Measurements from ENCODE around the gene RAB8A. TPM values are rescaled to one million over a fixed set of nuclear protein-coding genes. Genes with fewer than 3 reads are reported as not detected.

Gene RAB8A
- total and polyA plus RNA-seq, 9 donors: 17.5 to 59.1 (median 40.9) TPM

DNA sequence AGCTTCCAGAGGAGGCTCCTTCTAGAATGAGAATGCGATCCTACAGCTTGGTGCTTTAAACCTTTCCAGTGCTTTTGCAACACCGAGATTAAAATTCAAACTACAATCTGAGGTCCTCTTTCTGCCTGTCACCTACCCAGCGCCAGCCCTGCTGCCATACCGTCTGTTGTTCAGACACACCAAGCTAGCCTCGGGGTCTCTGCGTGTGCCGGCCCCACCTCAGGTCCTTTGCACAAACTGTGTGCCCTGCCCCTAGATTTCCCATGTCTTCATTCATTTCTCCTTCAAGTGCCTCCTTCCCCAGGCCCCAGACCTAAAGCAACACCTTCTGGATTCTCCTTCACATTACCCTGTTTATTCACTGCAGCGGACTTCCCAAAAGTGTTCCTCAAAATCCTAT lies 42.9 kb downstream of the RAB8A start:
- no peaks in the 10 kb centered on the region for H3K36me3 ChIP-seq (ENCODE audit: control insufficient read depth, insufficient read depth, low read length)
- H3K4me1 ChIP-seq (ENCODE audit: control insufficient read depth, insufficient read depth, low read length): no peaks in the 10 kb centered on the region
- H3K27ac ChIP-seq (ENCODE audit: low read length): no peak overlapping the region
- no peak for DNase-seq
- no peak overlapping the region for H3K4me3 ChIP-seq (ENCODE audit: low read length)
- WGBS (ENCODE audit: insufficient coverage): 92% methylated on average over 8 of the region's 8 CpGs
- H3K27me3 ChIP-seq (ENCODE audit: control insufficient read depth, insufficient read depth, low read length): no peaks in the 10 kb centered on the region
- H3K9me3 ChIP-seq (replicated peaks; ENCODE audit: control insufficient read depth, low read depth, low read length): no peaks in the 10 kb centered on the region

DNA sequence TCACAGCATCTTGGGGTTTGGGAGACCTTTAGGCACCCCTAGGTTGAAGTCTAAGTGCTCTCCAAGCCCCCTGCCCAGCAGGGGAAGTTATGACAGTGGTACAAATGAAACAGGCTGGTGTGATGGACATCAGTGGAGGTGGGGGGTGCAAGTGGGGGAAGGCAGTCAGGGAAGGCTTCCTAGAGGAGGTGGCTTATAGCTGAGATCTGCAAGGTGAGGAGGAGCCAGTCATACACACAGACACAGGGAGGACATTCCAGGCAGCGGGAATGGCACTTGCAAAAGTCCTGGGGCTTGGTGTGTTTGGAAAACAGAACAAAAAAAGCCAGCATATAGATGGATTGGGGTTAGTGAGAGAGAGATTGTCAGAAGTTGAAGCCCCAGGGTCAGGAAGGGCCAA lies 43.4 kb downstream of the RAB8A start:
- Histone ChIP-seq H3K27ac (ENCODE audit: low read length) (no peak overlapping the region), H3K27me3 (ENCODE audit: control insufficient read depth, insufficient read depth, low read length) (no peaks in the 10 kb centered on the region), H3K4me3 (ENCODE audit: low read length) (no peak overlapping the region), H3K4me1 (ENCODE audit: control insufficient read depth, insufficient read depth, low read length) (no peaks in the 10 kb centered on the region), H3K36me3 (ENCODE audit: control insufficient read depth, insufficient read depth, low read length) (no peaks in the 10 kb centered on the region), H3K9me3 (replicated peaks; ENCODE audit: control insufficient read depth, low read depth, low read length) (no peaks in the 10 kb centered on the region)
- no peak for DNase-seq
- WGBS (ENCODE audit: insufficient coverage): 86% methylated on average over 1 of the region's 1 CpG

DNA sequence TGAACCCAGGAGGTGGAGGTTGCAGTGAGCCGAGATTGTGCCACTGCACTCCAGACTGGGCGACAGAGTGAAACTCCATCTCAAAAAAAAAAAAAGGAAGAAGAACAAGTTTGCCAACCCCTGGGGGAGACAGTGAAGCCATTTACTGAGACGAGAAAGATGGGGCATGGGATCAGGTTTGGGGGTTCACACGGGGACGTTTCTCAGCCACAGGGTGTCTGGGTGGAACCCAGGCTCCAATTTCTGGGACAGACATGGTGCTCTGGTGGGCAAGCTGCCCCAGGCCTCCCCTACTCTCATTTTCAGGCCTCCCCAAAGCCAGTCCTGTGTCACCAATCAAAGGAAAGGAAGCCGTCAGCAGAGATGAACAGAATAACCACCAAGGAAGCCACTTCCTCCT lies 45.2 kb downstream of the RAB8A start:
- H3K27me3 ChIP-seq (ENCODE audit: control insufficient read depth, insufficient read depth, low read length): no peaks in the 10 kb centered on the region
- H3K27ac ChIP-seq (ENCODE audit: low read length): no peak overlapping the region
- 62% methylated on average over 6 of the region's 6 CpGs for WGBS (ENCODE audit: insufficient coverage)
- H3K4me1 ChIP-seq (ENCODE audit: control insufficient read depth, insufficient read depth, low read length): no peaks in the 10 kb centered on the region
- H3K36me3 ChIP-seq (ENCODE audit: control insufficient read depth, insufficient read depth, low read length): no peaks in the 10 kb centered on the region
- DNase-seq: no peak
- no peak overlapping the region for H3K4me3 ChIP-seq (ENCODE audit: low read length)
- no peaks in the 10 kb centered on the region for H3K9me3 ChIP-seq (replicated peaks; ENCODE audit: control insufficient read depth, low read depth, low read length)

DNA sequence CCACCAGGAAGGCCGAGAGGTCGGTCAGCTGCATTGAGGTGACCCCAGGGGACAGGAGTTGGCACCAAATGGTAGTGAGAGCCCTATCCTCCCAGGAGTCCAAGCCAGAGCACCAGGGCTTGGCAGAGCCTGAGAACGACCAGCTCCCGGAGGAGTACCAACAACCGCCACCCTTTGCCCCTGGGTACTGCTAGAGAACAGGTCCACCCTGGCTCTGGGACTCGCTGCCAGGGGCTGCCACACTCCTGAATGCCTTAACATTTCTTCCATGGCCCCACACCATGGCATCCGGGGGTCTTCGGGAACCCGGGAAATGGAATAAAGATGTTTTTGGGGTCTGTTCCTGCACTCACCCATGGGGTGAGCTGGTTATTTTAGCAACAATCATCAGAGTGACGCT lies 45.9 kb downstream of the RAB8A start:
- no peak for DNase-seq
- no peak overlapping the region for H3K27ac ChIP-seq (ENCODE audit: low read length)
- no peaks in the 10 kb centered on the region for H3K4me1 ChIP-seq (ENCODE audit: control insufficient read depth, insufficient read depth, low read length)
- no peaks in the 10 kb centered on the region for H3K9me3 ChIP-seq (replicated peaks; ENCODE audit: control insufficient read depth, low read depth, low read length)
- H3K4me3 ChIP-seq (ENCODE audit: low read length): no peak overlapping the region
- H3K36me3 ChIP-seq (ENCODE audit: control insufficient read depth, insufficient read depth, low read length): no peaks in the 10 kb centered on the region
- WGBS (ENCODE audit: insufficient coverage): 76% methylated on average over 2 of the region's 10 CpGs
- no peaks in the 10 kb centered on the region for H3K27me3 ChIP-seq (ENCODE audit: control insufficient read depth, insufficient read depth, low read length)

DNA sequence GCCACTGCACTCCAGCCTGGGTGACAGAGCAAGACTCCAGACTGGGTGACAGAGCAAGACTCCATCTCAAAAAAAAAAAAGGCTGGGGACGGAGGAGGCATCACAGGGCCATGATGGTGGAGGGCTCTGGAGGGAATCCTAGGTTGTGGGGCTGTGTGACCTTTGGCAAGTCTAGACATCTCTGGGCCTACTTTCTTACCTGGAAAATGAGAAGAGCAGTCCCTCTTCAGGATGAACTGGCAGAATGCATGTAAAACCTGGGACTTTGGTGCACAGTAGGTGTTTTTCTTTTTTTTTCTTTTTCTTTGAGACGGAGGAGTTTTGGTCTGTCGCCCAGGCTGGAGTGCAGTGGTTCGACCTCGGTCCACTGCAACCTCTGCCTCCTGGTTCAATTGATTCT lies 48.0 kb downstream of the RAB8A start:
- Histone ChIP-seq H3K4me1 (ENCODE audit: control insufficient read depth, insufficient read depth, low read length) (no peaks in the 10 kb centered on the region), H3K36me3 (ENCODE audit: control insufficient read depth, insufficient read depth, low read length) (no peaks in the 10 kb centered on the region)
- 76% methylated on average over 3 of the region's 5 CpGs for WGBS (ENCODE audit: insufficient coverage)

DNA sequence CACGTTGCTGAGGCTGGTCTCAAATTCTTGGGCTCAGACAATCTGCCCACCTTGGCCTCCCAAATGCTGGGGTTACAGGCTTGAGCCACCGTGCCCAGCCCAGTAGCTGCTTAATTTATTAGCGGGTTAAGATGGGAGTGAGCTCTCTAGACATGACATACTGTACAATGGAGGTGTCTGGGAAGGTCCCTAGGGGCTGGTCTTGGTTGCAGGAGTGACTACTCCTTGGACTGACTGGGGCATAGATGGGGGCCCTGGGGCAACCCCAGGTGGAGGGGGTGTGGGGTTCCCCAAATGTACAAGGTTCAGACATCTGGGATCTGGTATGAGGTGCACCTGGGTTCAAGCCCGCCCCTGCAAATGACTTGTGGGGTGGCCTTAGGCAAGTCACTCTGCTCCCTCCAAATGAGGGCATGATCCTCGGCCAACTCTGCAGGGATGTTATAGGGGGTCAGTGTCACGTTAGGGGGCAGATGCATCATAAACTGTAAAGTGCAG lies 48.8 kb downstream of the RAB8A start:
- no peak overlapping the region for H3K27ac ChIP-seq (ENCODE audit: low read length)

More for the DNA sequence above, 48.0 kb downstream of the RAB8A start:
- no peak for DNase-seq
- Histone ChIP-seq H3K4me3 (ENCODE audit: low read length) (no peak overlapping the region), H3K9me3 (replicated peaks; ENCODE audit: control insufficient read depth, low read depth, low read length) (no peaks in the 10 kb centered on the region), H3K27ac (ENCODE audit: low read length) (no peak overlapping the region), H3K27me3 (ENCODE audit: control insufficient read depth, insufficient read depth, low read length) (no peaks in the 10 kb centered on the region)

DNA sequence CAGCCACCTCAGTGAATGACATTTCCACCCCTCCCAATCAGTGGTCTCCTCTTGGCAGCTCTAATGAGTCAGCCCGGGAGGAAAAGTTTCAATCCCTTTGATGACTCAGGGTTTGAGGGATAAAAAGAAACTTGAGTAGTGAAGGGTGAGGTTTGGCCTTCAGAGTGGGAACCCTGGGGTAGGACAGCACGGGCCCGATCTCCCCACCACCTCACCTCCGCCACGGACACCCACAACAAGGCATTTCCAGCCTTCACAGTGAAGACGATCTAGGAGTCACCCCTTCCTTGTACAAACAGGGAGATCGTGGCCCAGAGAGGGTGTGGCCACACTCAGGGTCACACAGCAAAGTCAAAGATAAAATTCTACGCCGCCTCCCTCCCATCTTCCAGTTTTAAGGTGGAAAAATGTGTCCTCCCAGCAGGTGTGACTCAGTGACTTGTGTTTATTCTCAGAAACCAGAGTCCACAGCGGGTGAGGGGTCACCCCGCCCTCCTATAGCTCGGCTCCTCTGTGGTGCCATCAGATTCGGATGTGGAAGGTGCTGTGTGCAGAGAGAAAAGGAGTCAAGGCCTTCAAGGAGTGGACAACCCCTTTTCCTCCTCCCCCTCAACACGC lies 49.4 kb downstream of the RAB8A start:
- H3K27me3 ChIP-seq (ENCODE audit: control insufficient read depth, insufficient read depth, low read length): no peaks in the 10 kb centered on the region
- no peak for DNase-seq
- no peaks in the 10 kb centered on the region for H3K9me3 ChIP-seq (replicated peaks; ENCODE audit: control insufficient read depth, low read depth, low read length)
- no peak overlapping the region for H3K27ac ChIP-seq (ENCODE audit: low read length)
- no peak overlapping the region for H3K4me3 ChIP-seq (ENCODE audit: low read length)
- WGBS (ENCODE audit: insufficient coverage): 75% methylated on average over 3 of the region's 14 CpGs
- no peaks in the 10 kb centered on the region for H3K4me1 ChIP-seq (ENCODE audit: control insufficient read depth, insufficient read depth, low read length)
- H3K36me3 ChIP-seq (ENCODE audit: control insufficient read depth, insufficient read depth, low read length): no peaks in the 10 kb centered on the region

More for the DNA sequence above, 48.8 kb downstream of the RAB8A start:
- Histone ChIP-seq H3K4me3 (ENCODE audit: low read length) (no peak overlapping the region), H3K27me3 (ENCODE audit: control insufficient read depth, insufficient read depth, low read length) (no peaks in the 10 kb centered on the region), H3K36me3 (ENCODE audit: control insufficient read depth, insufficient read depth, low read length) (no peaks in the 10 kb centered on the region), H3K9me3 (replicated peaks; ENCODE audit: control insufficient read depth, low read depth, low read length) (no peaks in the 10 kb centered on the region), H3K4me1 (ENCODE audit: control insufficient read depth, insufficient read depth, low read length) (no peaks in the 10 kb centered on the region)
- 100% methylated on average over 2 of the region's 6 CpGs for WGBS (ENCODE audit: insufficient coverage)
- DNase-seq: no peak

DNA sequence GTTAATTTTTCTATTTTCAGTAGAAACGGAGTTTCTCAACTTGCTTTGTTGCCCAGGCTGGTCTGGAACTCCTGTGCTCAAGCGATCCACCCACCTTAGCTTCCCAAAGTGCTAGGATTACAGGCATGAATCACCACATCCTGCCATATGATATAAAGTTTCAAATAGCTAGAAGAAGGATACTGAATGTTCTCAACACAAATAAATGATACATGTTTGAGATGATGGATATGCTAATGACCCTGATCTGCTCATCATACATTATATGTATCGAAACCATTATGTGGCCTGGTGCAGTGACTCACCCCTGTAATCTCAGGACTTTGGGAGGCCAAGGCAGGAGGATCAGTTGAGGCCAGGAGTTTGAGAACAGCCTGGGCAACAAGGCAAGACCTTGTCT lies 50.2 kb downstream of the RAB8A start:
- Histone ChIP-seq H3K4me3 (ENCODE audit: low read length) (no peak overlapping the region), H3K36me3 (ENCODE audit: control insufficient read depth, insufficient read depth, low read length) (no peaks in the 10 kb centered on the region), H3K27ac (ENCODE audit: low read length) (no peak overlapping the region), H3K4me1 (ENCODE audit: control insufficient read depth, insufficient read depth, low read length) (no peaks in the 10 kb centered on the region), H3K9me3 (replicated peaks; ENCODE audit: control insufficient read depth, low read depth, low read length) (no peaks in the 10 kb centered on the region), H3K27me3 (ENCODE audit: control insufficient read depth, insufficient read depth, low read length) (no peaks in the 10 kb centered on the region)
- 83% methylated on average over 1 of the region's 3 CpGs for WGBS (ENCODE audit: insufficient coverage)
- no peak for DNase-seq

DNA sequence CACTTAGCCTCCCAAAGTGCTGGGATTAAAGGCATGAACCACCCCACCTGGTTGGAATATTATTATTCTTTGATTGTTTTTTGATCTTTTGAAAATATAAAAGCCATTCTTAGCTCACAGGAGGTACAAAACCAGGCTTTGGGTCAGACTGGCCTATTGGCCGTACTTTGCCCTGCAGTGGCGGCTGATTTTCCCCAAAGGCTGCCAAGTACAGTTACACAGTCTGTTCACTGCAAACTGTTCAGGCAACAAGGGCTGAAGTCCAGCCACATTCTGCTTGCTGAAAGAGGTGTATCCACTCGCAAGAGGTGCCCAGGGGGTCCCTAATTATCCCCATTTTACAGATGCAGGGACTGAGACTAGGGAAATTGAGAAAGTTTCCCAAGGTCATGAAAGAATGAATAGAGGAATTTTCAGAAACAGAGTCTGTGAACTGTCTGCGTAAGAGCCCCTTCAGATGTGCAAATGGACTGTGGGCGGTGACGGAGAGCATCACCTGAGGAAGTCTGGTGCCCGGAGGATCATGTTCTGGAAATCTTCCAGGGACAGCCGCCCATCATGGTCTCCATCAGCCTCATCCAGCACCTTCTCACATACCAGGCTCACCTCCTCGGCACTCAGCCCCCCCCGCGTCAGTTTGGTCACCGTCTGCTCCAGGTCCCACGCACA lies 52.7 kb downstream of the RAB8A start:
- DNase-seq: no peak
- no peak overlapping the region for H3K4me3 ChIP-seq (ENCODE audit: low read length)
- H3K27ac ChIP-seq (ENCODE audit: low read length): no peak overlapping the region
- H3K36me3 ChIP-seq (ENCODE audit: control insufficient read depth, insufficient read depth, low read length): no peaks in the 10 kb centered on the region
- 82% methylated on average over 7 of the region's 13 CpGs for WGBS (ENCODE audit: insufficient coverage)
- H3K4me1 ChIP-seq (ENCODE audit: control insufficient read depth, insufficient read depth, low read length): no peaks in the 10 kb centered on the region
- H3K9me3 ChIP-seq (replicated peaks; ENCODE audit: control insufficient read depth, low read depth, low read length): no peaks in the 10 kb centered on the region
- no peaks in the 10 kb centered on the region for H3K27me3 ChIP-seq (ENCODE audit: control insufficient read depth, insufficient read depth, low read length)

DNA sequence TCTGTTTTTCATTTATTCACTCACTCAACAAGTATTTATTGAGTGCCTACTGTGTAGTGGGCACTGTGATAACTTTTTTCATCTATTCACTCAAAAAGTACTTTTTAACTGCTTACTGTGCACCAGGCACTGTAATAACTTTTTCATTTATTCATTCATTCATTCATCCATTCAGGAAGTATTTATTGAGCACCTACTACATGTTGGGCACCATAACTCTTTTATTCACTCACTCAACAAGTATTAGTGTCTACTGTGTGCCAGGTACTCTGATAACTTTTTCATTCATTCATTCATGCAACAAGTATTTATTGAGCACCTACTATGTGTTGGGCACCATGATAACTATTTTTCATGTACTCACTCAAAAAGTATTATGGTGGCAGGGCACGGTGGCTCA lies 54.7 kb downstream of the RAB8A start:
- H3K27ac ChIP-seq (ENCODE audit: low read length): no peak overlapping the region
- H3K4me3 ChIP-seq (ENCODE audit: low read length): no peak overlapping the region
- no peaks in the 10 kb centered on the region for H3K9me3 ChIP-seq (replicated peaks; ENCODE audit: control insufficient read depth, low read depth, low read length)
- no peaks in the 10 kb centered on the region for H3K36me3 ChIP-seq (ENCODE audit: control insufficient read depth, insufficient read depth, low read length)
- no peaks in the 10 kb centered on the region for H3K27me3 ChIP-seq (ENCODE audit: control insufficient read depth, insufficient read depth, low read length)
- WGBS (ENCODE audit: insufficient coverage): no CpG with 5 or more reads among the region's 1 CpG
- no peaks in the 10 kb centered on the region for H3K4me1 ChIP-seq (ENCODE audit: control insufficient read depth, insufficient read depth, low read length)
- no peak for DNase-seq

Data from muscle of leg (tissue), 11 donors.